ENCODE measurements around the gene TMEM95. TPM values are rescaled to one million over a fixed set of nuclear protein-coding genes. Genes with fewer than 3 reads are reported as not detected.

The TMEM95 gene
- total RNA-seq, 4 donors from 2014 or later, result not detected

DNA sequence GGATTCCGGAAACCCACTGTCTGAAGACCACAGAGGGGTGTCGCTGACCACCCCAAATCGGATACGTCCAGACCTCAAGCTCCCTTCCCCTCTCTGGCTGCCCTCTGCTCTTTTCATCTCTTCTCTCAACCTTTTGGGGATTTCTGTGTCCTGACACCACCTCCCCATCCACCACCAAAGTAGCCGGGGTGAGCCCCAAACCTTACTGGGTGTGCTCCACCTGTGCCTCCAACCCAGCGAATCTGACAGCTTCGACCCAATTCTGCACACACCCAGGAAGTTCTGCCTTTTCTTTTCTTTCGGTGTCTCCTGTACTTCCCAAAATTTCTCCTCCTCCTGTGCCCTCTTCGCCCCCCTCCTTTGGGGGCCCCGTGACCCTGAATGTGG, 2.5 kb upstream of the TMEM95 start:
- peak overlapping the region; percentile 66 to 84 (median 74) for H3K4me3 ChIP-seq
- TF ChIP-seq CTCF (IDR thresholded peaks at IDR 0.05) (peak in 3 of 6 experiments; percentile 41 to 54 (median 52)), POLR2A (IDR thresholded peaks at IDR 0.05) (no peak)
- no peaks in the 10 kb centered on the region for H3K9me3 ChIP-seq
- no peaks in the 10 kb centered on the region for H3K27me3 ChIP-seq
- H3K36me3 ChIP-seq, result no peaks in the 10 kb centered on the region
- H3K27ac ChIP-seq, result peak overlapping the region; percentile 83 to 98 (median 96)
- no peak for DNase-seq
- peaks cover 5 to 54% (median 24%) of the 10 kb centered on the region in 4 donors for H3K4me1 ChIP-seq

DNA sequence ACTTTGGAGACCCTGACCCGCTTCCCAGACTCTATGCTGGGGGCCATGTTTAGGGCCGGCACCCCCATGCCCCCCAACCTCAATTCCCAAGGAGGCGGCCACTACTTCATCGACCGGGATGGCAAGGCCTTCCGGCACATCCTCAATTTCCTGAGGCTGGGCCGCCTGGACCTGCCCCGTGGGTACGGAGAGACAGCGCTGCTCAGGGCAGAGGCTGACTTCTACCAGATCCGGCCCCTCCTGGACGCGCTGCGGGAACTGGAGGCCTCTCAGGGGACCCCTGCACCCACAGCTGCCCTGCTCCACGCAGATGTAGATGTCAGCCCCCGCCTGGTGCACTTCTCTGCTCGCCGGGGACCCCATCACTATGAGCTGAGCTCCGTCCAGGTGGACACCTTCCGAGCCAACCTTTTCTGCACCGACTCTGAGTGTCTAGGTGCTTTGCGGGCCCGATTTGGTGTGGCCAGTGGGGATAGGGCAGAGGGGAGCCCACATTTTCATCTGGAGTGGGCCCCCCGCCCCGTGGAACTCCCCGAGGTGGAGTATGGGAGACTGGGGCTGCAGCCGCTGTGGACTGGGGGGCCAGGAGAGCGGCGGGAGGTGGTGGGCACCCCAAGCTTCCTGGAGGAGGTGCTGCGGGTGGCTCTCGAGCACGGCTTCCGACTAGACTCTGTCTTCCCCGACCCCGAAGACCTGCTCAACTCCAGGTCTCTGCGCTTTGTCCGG, 1.9 kb upstream of the TMEM95 start:
- Histone ChIP-seq H3K36me3 (no peaks in the 10 kb centered on the region), H3K9me3 (no peaks in the 10 kb centered on the region), H3K4me1 (peaks cover 5 to 54% (median 24%) of the 10 kb centered on the region in 4 donors), H3K4me3 (peak overlapping the region in 3 of 4 donors; percentile 66 to 84 (median 80)), H3K27ac (peak overlapping the region in 2 of 4 donors; percentile 95 to 96), H3K27me3 (no peaks in the 10 kb centered on the region)
- TF ChIP-seq CTCF (IDR thresholded peaks at IDR 0.05) (no peak), POLR2A (IDR thresholded peaks at IDR 0.05) (no peak)
- DNase-seq, result no peak

- Histone ChIP-seq H3K4me3 (no peak overlapping the region), H3K9me3 (no peaks in the 10 kb centered on the region), H3K4me1 (peaks cover 5 to 54% (median 24%) of the 10 kb centered on the region in 4 donors), H3K36me3 (no peaks in the 10 kb centered on the region), H3K27ac (peak overlapping the region in 1 of 4 donors; percentile 12), H3K27me3 (no peaks in the 10 kb centered on the region)
- TF ChIP-seq CTCF (IDR thresholded peaks at IDR 0.05) (no peak), POLR2A (IDR thresholded peaks at IDR 0.05) (no peak)
- DNase-seq, result no peak
Observed at GRCh38 chr17:7354262-7354843, 603 bp upstream of the TMEM95 start.

- Histone ChIP-seq H3K27ac (peak overlapping the region in 1 of 4 donors; percentile 46), H3K9me3 (no peaks in the 10 kb centered on the region), H3K4me1 (peaks cover 2 to 44% (median 14%) of the 10 kb centered on the region in 4 donors), H3K4me3 (no peak overlapping the region), H3K36me3 (no peaks in the 10 kb centered on the region), H3K27me3 (no peaks in the 10 kb centered on the region)
- TF ChIP-seq POLR2A (IDR thresholded peaks at IDR 0.05) (no peak), CTCF (IDR thresholded peaks at IDR 0.05) (no peak)
- DNase-seq, result no peak
Observed at GRCh38 chr17:7355573-7355972, 617 bp downstream of the TMEM95 start.

GRCh38 chr17:7356072-7356549, 1.2 kb downstream of the TMEM95 start:
- Histone ChIP-seq H3K9me3 (no peaks in the 10 kb centered on the region), H3K27ac (peak overlapping the region in 3 of 4 donors; percentile 9 to 46 (median 43)), H3K4me1 (peaks cover 0 to 39% (median 10%) of the 10 kb centered on the region in 4 donors), H3K36me3 (no peaks in the 10 kb centered on the region), H3K4me3 (no peak overlapping the region), H3K27me3 (no peaks in the 10 kb centered on the region)
- DNase-seq, result peak; percentile 86 to 93 (median 89)
- peak; percentile 80 to 97 (median 92) for TF ChIP-seq CTCF (IDR thresholded peaks at IDR 0.05)
- TF ChIP-seq POLR2A (IDR thresholded peaks at IDR 0.05), result peak in 1 of 2 donors; percentile 15

Data from Peyer's patch (tissue), 4 donors.